ENCODE measurements around the gene IGF2BP2.

The IGF2BP2 gene

DNA sequence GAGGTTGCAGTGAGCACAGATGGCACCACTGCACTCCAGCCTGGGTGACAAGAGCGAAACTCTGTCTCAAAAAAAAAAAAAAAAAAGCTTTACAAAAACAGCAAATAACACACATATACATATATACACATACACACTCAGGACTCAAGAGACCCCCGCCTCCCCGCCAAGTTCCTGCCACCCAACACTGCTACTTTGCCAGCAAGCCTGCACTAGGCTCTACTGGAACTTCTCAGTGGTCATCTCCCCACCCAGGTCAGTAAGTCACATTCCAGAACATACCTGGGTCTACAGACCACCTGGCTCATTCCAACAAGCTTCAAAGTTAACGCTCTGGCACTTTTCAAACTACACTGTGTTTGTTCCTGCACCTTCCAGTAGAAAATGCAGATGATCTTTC is 176.4 kb downstream of the IGF2BP2 start:
- TF ChIP-seq NFIC (IDR thresholded peaks at IDR 0.05) (no peak), FOXM1 (IDR thresholded peaks at IDR 0.05; ENCODE audit: borderline replicate concordance, low read depth) (no peak), YY1 (IDR thresholded peaks at IDR 0.05; ENCODE audit: low read depth) (no peak)

DNA sequence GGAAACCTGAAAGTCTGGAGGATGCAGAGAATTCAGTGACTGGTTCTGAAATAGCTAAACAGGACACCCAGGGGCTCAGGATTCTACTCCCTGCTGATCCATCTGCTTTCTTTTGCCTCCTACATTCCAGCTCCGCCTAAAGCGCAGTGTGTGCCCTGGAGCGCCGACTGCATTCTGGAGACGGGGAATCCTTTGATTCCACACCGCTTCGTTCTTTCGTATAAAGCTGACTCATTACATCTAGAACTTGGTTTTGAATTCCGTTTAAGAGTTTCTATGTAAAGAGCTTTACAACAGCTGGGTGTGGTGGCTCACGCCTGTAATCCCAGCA is 177.0 kb downstream of the IGF2BP2 start:
- no peak for TF ChIP-seq CREB1 (IDR thresholded peaks at IDR 0.05; ENCODE audit: low read depth)
- TF ChIP-seq TEAD4 (IDR thresholded peaks at IDR 0.05), result no peak
- no peak for TF ChIP-seq RAD21 (IDR thresholded peaks at IDR 0.05; ENCODE audit: low read depth)
- TF ChIP-seq, protein P1, sequence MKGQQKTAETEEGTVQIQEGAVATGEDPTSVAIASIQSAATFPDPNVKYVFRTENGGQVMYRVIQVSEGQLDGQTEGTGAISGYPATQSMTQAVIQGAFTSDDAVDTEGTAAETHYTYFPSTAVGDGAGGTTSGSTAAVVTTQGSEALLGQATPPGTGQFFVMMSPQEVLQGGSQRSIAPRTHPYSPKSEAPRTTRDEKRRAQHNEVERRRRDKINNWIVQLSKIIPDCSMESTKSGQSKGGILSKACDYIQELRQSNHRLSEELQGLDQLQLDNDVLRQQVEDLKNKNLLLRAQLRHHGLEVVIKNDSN (IDR thresholded peaks at IDR 0.05), result no peak
- TF ChIP-seq EP300 (IDR thresholded peaks at IDR 0.05; ENCODE audit: borderline replicate concordance), result no peak
- TF ChIP-seq ZBTB7A (IDR thresholded peaks at IDR 0.05; ENCODE audit: low read depth), result no peak
- TF ChIP-seq TAF1 (IDR thresholded peaks at IDR 0.05; ENCODE audit: low read depth), result no peak
- no peak for TF ChIP-seq TCF12 (IDR thresholded peaks at IDR 0.05; ENCODE audit: low read depth)

DNA sequence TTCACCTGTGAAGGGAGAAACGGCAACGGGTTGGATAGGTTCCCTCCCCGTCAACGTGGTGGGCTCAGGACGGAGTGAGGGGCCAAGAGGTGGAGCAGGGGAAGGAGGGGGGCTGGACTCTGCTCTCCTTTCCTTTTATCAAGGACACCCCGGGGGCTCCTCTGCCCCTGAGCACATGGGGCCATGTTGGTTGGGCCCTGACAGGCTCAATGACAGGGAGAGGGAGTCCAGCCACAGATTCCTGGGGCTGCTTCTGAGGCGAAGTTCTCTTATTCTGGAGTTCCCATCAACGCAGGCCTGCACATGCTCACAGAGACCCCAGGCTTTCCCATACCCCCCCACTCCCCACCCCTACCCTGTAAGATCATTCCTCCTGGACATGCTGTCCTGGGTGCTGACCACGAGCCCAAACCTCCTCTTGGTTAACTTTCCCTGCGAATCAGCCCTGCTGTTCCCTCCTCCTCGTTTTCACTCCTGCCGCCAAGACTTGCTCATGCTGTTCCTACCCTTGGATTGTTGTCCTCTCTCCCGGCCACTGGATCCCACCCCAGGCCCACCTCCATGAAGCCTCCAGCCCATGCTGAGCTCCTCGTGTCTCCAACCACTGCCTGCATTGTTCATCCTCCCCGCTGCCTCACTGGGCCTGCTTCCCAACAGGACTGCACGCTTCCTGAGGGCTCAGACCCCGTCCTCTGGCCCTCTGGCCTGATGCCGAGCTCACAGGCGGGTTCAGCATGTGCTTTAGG is 177.5 kb downstream of the IGF2BP2 start:
- TF ChIP-seq, protein P2, sequence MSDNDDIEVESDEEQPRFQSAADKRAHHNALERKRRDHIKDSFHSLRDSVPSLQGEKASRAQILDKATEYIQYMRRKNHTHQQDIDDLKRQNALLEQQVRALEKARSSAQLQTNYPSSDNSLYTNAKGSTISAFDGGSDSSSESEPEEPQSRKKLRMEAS (IDR thresholded peaks at IDR 0.05), result no peak
- no peak for TF ChIP-seq CEBPB (IDR thresholded peaks at IDR 0.05)
- no peak for TF ChIP-seq YY1 (IDR thresholded peaks at IDR 0.05; ENCODE audit: low read depth)
- TF ChIP-seq RAD21 (IDR thresholded peaks at IDR 0.05; ENCODE audit: low read depth), result no peak
- TF ChIP-seq, protein P3, sequence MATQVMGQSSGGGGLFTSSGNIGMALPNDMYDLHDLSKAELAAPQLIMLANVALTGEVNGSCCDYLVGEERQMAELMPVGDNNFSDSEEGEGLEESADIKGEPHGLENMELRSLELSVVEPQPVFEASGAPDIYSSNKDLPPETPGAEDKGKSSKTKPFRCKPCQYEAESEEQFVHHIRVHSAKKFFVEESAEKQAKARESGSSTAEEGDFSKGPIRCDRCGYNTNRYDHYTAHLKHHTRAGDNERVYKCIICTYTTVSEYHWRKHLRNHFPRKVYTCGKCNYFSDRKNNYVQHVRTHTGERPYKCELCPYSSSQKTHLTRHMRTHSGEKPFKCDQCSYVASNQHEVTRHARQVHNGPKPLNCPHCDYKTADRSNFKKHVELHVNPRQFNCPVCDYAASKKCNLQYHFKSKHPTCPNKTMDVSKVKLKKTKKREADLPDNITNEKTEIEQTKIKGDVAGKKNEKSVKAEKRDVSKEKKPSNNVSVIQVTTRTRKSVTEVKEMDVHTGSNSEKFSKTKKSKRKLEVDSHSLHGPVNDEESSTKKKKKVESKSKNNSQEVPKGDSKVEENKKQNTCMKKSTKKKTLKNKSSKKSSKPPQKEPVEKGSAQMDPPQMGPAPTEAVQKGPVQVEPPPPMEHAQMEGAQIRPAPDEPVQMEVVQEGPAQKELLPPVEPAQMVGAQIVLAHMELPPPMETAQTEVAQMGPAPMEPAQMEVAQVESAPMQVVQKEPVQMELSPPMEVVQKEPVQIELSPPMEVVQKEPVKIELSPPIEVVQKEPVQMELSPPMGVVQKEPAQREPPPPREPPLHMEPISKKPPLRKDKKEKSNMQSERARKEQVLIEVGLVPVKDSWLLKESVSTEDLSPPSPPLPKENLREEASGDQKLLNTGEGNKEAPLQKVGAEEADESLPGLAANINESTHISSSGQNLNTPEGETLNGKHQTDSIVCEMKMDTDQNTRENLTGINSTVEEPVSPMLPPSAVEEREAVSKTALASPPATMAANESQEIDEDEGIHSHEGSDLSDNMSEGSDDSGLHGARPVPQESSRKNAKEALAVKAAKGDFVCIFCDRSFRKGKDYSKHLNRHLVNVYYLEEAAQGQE (IDR thresholded peaks at IDR 0.05; ENCODE audit: low read depth), result no peak; the same call in 1 of the 2 replicates
- no peak for TF ChIP-seq ZBTB7A (IDR thresholded peaks at IDR 0.05; ENCODE audit: low read depth)
- no peak for TF ChIP-seq TCF12 (IDR thresholded peaks at IDR 0.05; ENCODE audit: low read depth)
- no peak for TF ChIP-seq EP300 (IDR thresholded peaks at IDR 0.05; ENCODE audit: borderline replicate concordance)
- no peak for TF ChIP-seq CREB1 (IDR thresholded peaks at IDR 0.05; ENCODE audit: low read depth)
- no peak for TF ChIP-seq TEAD4 (IDR thresholded peaks at IDR 0.05)
- TF ChIP-seq TAF1 (IDR thresholded peaks at IDR 0.05; ENCODE audit: low read depth), result no peak
- TF ChIP-seq, protein P1 (IDR thresholded peaks at IDR 0.05), result no peak
- TF ChIP-seq NFIC (IDR thresholded peaks at IDR 0.05), result no peak
- no peak for TF ChIP-seq FOXM1 (IDR thresholded peaks at IDR 0.05; ENCODE audit: borderline replicate concordance, low read depth)

DNA sequence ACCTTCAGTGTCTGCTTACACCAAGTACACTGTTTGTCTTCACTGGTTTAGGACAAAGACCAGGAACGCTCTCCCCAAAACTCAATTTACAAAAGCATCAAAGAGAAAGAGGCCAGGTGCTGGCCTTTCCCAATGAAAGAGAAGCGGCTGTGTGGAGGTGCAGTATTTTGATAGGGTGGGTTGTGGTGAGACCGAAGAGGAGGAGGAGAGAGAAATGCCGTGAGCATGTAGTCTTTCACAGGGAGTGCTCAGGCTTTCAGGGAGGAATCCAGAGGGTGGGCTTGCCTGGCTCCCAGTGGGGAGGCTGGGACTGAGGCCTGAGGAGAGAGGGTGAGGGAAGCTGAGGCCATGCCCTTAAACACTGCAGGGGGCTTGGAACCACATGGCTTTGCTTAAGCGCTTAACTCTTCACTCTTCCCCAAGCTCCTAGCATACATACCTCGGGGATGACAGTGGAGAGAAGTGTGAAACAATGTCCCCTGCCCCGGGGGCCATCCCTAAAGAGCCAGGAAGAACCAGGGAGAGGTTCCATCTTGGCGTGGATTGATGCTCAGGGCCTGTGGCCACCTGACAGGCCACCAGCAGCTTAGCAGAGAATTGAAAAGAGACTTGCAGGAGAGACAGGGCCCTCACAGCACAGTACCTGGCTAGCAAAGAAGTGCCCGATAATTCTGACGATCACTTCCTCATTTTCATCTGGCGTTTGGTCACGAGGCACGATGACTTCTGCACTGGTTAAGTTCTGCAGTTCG is 178.3 kb downstream of the IGF2BP2 start:
- TF ChIP-seq, protein P3 (IDR thresholded peaks at IDR 0.05; ENCODE audit: low read depth), result no peak
- TF ChIP-seq TEAD4 (IDR thresholded peaks at IDR 0.05), result no peak
- no peak for TF ChIP-seq RAD21 (IDR thresholded peaks at IDR 0.05; ENCODE audit: low read depth)
- no peak for TF ChIP-seq EP300 (IDR thresholded peaks at IDR 0.05; ENCODE audit: borderline replicate concordance)
- TF ChIP-seq FOXM1 (IDR thresholded peaks at IDR 0.05; ENCODE audit: borderline replicate concordance, low read depth), result no peak
- TF ChIP-seq YY1 (IDR thresholded peaks at IDR 0.05; ENCODE audit: low read depth), result no peak
- no peak for TF ChIP-seq TAF1 (IDR thresholded peaks at IDR 0.05; ENCODE audit: low read depth)
- no peak for TF ChIP-seq CREB1 (IDR thresholded peaks at IDR 0.05; ENCODE audit: low read depth)
- TF ChIP-seq, protein P1 (IDR thresholded peaks at IDR 0.05), result no peak
- TF ChIP-seq NFIC (IDR thresholded peaks at IDR 0.05), result no peak
- TF ChIP-seq ZBTB7A (IDR thresholded peaks at IDR 0.05; ENCODE audit: low read depth), result no peak

DNA sequence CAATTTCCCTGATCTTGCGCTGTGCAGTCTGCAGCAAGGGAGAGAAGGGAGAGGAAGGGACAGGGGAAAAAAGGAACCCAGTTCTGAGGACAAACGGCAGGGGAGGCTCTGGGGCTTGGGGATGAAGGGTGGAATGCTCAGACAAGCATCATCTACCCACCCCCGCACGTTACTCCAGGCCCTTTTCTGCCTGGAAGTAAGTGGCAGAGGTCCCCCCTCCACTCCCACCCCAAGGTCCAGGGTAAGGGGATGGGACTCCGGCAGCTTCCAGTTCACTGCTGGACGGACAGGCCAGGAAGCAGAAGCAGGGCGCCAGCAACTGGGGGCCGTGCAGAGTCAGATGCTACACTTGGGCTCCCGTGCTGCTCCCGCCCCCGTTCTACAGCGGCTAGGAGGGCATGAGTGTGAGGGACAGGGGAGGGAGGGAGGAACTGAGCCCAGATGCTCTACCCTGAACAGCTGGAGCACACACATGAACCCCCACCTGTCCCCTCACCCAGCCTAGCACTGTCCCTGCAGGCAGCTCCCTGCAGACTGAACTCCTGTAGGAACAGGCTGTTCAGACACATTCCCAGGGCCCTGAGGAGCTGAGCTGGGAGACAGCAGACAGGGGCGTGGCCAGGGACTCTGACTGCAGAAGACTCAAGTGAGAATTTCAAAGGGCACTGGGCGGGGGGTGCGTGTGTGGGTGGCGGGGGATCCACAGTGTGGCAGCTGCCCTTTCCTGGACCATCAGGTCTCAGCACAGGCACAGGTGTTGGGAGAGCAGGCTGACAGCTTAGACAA is 179.1 kb downstream of the IGF2BP2 start:
- TF ChIP-seq, protein P2 (IDR thresholded peaks at IDR 0.05), result no peak
- TF ChIP-seq TAF1 (IDR thresholded peaks at IDR 0.05; ENCODE audit: low read depth) (no peak), FOXM1 (IDR thresholded peaks at IDR 0.05; ENCODE audit: borderline replicate concordance, low read depth) (no peak), RAD21 (IDR thresholded peaks at IDR 0.05; ENCODE audit: low read depth) (no peak), ZBTB7A (IDR thresholded peaks at IDR 0.05; ENCODE audit: low read depth) (no peak), TCF12 (IDR thresholded peaks at IDR 0.05; ENCODE audit: low read depth) (no peak), CREB1 (IDR thresholded peaks at IDR 0.05; ENCODE audit: low read depth) (no peak), EP300 (IDR thresholded peaks at IDR 0.05; ENCODE audit: borderline replicate concordance) (no peak), NFIC (IDR thresholded peaks at IDR 0.05) (no peak)
- TF ChIP-seq, protein P3 (IDR thresholded peaks at IDR 0.05; ENCODE audit: low read depth), result no peak

Data from Ishikawa (cell line).